ENCODE data around the gene RIN3. TPM values are rescaled to one million over a fixed set of nuclear protein-coding genes. Genes with fewer than 3 reads are reported as not detected.

RIN3 gene
- total RNA-seq, 2 donors from 2014 or later: 47.4 to 54.2 TPM

GRCh38 chr14:92584816-92585215, 71.2 kb downstream of the RIN3 start:
- Histone ChIP-seq H3K9me3 (no peaks in the 10 kb centered on the region), H3K27me3 (replicated peaks; ENCODE audit: insufficient read depth) (no peaks in the 10 kb centered on the region), H3K4me1 (ENCODE audit: control insufficient read depth in 1 of 2, low read depth in 2 of 2) (peaks cover 29 to 50% of the 10 kb centered on the region in 2 donors), H3K36me3 (no peaks in the 10 kb centered on the region), H3K27ac (peak overlapping the region; percentile 81 to 86), H3K4me3 (no peak overlapping the region)
- ATAC-seq (ENCODE audit: insufficient number of reproducible peaks, low FRiP score, low read depth): no peak
- DNase-seq (ENCODE audit: low spot score): no peak
- TF ChIP-seq, protein P1, sequence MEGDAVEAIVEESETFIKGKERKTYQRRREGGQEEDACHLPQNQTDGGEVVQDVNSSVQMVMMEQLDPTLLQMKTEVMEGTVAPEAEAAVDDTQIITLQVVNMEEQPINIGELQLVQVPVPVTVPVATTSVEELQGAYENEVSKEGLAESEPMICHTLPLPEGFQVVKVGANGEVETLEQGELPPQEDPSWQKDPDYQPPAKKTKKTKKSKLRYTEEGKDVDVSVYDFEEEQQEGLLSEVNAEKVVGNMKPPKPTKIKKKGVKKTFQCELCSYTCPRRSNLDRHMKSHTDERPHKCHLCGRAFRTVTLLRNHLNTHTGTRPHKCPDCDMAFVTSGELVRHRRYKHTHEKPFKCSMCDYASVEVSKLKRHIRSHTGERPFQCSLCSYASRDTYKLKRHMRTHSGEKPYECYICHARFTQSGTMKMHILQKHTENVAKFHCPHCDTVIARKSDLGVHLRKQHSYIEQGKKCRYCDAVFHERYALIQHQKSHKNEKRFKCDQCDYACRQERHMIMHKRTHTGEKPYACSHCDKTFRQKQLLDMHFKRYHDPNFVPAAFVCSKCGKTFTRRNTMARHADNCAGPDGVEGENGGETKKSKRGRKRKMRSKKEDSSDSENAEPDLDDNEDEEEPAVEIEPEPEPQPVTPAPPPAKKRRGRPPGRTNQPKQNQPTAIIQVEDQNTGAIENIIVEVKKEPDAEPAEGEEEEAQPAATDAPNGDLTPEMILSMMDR (IDR thresholded peaks at IDR 0.05): no peak

- Histone ChIP-seq H3K27ac (peak overlapping the region; percentile 86 to 96), H3K4me3 (peak overlapping the region; percentile 50), H3K36me3 (no peaks in the 10 kb centered on the region), H3K9me3 (no peaks in the 10 kb centered on the region), H3K27me3 (replicated peaks; ENCODE audit: insufficient read depth) (no peaks in the 10 kb centered on the region), H3K4me1 (ENCODE audit: control insufficient read depth in 1 of 2, low read depth in 2 of 2) (peaks cover 34 to 62% of the 10 kb centered on the region in 2 donors)
- DNase-seq (ENCODE audit: low spot score) (peak; percentile 25), ATAC-seq (ENCODE audit: insufficient number of reproducible peaks, low FRiP score, low read depth) (peak; percentile 74)
- TF ChIP-seq, protein P1 (IDR thresholded peaks at IDR 0.05): no peak
Observed at GRCh38 chr14:92585981-92586937, 72.7 kb downstream of the RIN3 start.

DNA sequence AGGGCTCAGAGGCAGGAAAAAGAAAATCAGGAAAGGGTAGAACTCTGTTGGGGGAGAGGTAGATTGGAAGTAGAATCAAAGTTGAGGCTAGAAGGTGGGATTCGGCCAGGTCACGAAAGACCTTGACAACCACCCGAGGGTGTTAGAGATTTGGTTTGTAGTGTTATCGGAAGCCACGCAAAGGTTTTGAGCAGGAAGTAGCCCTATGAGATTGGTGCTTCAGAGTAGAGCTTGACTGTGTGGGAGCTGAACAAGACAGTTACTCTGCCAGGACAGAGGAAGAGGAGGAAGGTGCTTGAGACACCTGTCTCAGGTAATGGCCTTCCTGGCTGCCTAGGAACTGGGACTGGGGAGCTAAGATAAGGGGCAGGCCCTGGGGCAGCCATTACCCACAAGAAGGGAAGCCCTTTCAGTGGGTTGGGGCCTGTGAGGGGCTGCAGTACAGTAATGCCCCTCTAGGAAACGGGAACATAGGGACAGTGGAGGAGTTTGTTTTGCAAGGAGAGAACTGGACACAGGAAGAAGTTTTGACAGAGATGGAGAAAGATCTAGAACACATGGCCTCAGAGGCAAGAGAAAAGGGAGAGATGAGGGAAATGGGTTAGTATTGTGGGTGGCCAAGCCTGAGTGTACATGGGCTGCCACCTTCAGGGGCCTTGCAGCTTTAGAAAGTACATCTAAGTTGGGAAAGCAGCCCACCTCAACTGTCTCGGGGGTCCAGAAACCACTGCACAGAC, 73.5 kb downstream of the RIN3 start:
- peaks cover 34 to 62% of the 10 kb centered on the region in 2 donors for H3K4me1 ChIP-seq (ENCODE audit: control insufficient read depth in 1 of 2, low read depth in 2 of 2)
- no peak for ATAC-seq (ENCODE audit: insufficient number of reproducible peaks, low FRiP score, low read depth)

GRCh38 chr14:92587700-92588085, 74.1 kb downstream of the RIN3 start:
- H3K27me3 ChIP-seq (replicated peaks; ENCODE audit: insufficient read depth): no peaks in the 10 kb centered on the region
- peak overlapping the region; percentile 84 to 96 for H3K27ac ChIP-seq
- H3K9me3 ChIP-seq: no peaks in the 10 kb centered on the region
- H3K4me3 ChIP-seq: no peak overlapping the region
- TF ChIP-seq, protein P1 (IDR thresholded peaks at IDR 0.05): no peak
- H3K4me1 ChIP-seq (ENCODE audit: control insufficient read depth in 1 of 2, low read depth in 2 of 2): peaks cover 34 to 62% of the 10 kb centered on the region in 2 donors
- ATAC-seq (ENCODE audit: insufficient number of reproducible peaks, low FRiP score, low read depth) (no peak), DNase-seq (ENCODE audit: low spot score) (no peak)
- no peaks in the 10 kb centered on the region for H3K36me3 ChIP-seq

More for the DNA sequence above, 73.5 kb downstream of the RIN3 start:
- H3K27ac ChIP-seq: peak overlapping the region; percentile 84 to 96
- H3K27me3 ChIP-seq (replicated peaks; ENCODE audit: insufficient read depth): no peaks in the 10 kb centered on the region
- no peak for DNase-seq (ENCODE audit: low spot score)
- TF ChIP-seq, protein P1 (IDR thresholded peaks at IDR 0.05): no peak
- H3K36me3 ChIP-seq: no peaks in the 10 kb centered on the region
- no peaks in the 10 kb centered on the region for H3K9me3 ChIP-seq
- H3K4me3 ChIP-seq: peak overlapping the region; percentile 50

All from thoracic aorta (tissue), 2 donors.